WERI-Rb-1 (cell line): ENCODE results near the gene DNAI4.
A peak's percentile ranks its signal among the peaks of the same experiment; 100 is the strongest.
"Not testable (repeated sequence)": the region's sequence is repeated elsewhere in the genome, so short reads cannot be mapped to it uniquely, and the experiment has no call there.

ENCODE experiments used
- DNase-seq: peaks from one replicate; pipeline ENCODE4 v3.0.0-alpha.2; 2020
- H3K27ac ChIP-seq: fragments of 250-450 bp; sonication (Bioruptor Pico); 2 replicates; pipeline ENCODE4 v1.5.1; 2020; ENCODE audit warnings: mild to moderate bottlenecking, moderate library complexity
- H3K27me3 ChIP-seq: fragments of 250-450 bp; sonication (Bioruptor Pico); 2 replicates; pipeline ENCODE4 v1.5.1; 2021; ENCODE audit warnings: mild to moderate bottlenecking, low read depth, moderate library complexity; ENCODE audit not compliant: insufficient read depth, severe bottlenecking
- H3K36me3 ChIP-seq: fragments of 250-450 bp; sonication (Bioruptor Pico); 2 replicates; pipeline ENCODE4 v1.5.1; 2020; ENCODE audit warnings: mild to moderate bottlenecking, moderate library complexity
- H3K4me3 ChIP-seq: 2 replicates; pipeline ENCODE4 v1.5.1; 2011; ENCODE audit warnings: low read depth, mild to moderate bottlenecking, control low read depth, low read length
- H3K9me3 ChIP-seq: fragments of 250-450 bp; sonication (Bioruptor Pico); 2 replicates; pipeline ENCODE4 v1.5.1; 2021; ENCODE audit warnings: mild to moderate bottlenecking, moderate library complexity; ENCODE audit not compliant: severe bottlenecking
- TF ChIP-seq, protein P1 (sequence below): IDR thresholded peaks from 2 replicates; pipeline ENCODE4 v1.5.1; 2011; ENCODE audit warnings: low read depth, mild to moderate bottlenecking, control low read depth, inconsistent platforms, low read length

DNAI4 gene, protein sequence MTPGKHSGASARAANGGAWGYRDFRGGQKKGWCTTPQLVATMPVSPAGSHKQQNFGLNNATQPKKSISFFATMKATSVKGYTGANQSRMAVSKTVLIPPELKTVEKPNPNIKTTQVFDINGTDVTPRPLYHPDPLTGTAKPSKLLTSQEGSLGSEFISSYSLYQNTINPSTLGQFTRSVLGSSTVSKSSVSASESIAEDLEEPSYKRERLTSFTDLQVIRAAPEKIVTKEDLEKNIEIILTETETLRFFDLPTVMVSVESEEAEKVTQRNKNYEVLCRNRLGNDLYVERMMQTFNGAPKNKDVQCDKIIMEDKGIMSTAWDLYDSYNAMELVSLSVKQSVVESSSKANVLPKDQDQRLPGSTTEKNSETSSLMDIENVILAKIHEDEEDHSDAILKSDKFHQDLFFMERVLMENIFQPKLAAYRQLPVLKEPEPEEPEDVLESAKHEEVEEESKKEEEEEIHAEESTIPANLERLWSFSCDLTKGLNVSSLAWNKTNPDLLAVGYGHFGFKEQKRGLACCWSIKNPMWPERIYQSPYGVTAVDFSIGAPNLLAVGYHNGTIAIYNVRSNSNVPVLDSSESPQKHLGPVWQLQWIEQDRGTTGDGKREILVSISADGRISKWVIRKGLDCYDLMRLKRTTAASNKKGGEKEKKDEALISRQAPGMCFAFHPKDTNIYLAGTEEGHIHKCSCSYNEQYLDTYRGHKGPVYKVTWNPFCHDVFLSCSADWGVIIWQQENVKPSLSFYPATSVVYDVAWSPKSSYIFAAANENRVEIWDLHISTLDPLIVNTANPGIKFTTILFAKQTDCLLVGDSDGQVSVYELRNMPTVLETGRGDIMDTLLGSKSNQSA

DNA sequence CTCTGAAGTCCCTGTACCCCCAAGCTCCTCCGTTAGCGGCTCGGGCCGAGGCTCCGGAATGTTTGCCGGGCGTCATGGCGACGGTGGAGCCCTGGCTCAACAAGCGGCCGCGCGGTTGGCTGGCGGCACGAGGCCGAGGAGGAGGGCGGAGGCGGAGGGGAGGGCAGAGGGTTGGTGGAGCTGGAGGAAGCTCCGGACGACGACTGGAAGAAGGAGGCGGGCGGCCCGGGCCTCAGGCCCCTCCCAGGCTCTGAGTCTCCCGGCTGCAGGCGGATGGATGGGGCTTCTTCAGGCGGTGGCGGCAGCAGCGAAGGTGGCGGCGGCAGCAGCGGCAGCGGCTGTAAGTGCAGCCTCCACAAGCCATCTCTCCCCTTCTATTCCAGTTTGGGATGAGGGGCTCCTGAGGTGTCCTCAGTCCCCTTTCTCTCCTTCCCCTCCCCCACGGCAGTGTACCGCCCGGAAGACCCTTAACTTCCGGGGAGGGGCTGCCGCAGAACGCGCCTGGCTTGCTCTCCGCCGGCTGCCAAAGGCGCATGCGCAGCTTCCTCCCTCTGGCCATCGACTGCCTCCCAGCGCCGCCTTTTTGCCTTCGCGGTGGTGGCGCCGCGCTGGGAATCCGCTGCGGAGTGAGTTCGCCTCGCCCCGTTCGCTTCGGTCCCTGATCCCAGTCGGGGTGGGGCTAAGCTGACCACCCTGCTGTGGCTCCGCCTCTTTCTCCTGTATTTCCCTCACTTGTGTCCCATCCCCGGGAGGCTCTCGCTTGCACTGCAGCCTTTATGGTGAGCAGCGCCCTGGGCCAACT lies at the start of gene DNAI4, which contains the start of gene MIER1:
Gene DNAI4, minus strand, starts transcription at position 101 of the 802 bp plus-strand sequence. Its CDS starts 25 bp downstream, at position 76.
Gene MIER1, plus strand, starts transcription at position 235 of the 802 bp plus-strand sequence. Its CDS starts 39 bp downstream, at position 274.
- TF ChIP-seq, protein P1, sequence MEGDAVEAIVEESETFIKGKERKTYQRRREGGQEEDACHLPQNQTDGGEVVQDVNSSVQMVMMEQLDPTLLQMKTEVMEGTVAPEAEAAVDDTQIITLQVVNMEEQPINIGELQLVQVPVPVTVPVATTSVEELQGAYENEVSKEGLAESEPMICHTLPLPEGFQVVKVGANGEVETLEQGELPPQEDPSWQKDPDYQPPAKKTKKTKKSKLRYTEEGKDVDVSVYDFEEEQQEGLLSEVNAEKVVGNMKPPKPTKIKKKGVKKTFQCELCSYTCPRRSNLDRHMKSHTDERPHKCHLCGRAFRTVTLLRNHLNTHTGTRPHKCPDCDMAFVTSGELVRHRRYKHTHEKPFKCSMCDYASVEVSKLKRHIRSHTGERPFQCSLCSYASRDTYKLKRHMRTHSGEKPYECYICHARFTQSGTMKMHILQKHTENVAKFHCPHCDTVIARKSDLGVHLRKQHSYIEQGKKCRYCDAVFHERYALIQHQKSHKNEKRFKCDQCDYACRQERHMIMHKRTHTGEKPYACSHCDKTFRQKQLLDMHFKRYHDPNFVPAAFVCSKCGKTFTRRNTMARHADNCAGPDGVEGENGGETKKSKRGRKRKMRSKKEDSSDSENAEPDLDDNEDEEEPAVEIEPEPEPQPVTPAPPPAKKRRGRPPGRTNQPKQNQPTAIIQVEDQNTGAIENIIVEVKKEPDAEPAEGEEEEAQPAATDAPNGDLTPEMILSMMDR = no peak
- H3K27me3 ChIP-seq = no peaks in the 10 kb centered on the region
- peak within 1 kb of the TSS; percentile 90 for H3K27ac ChIP-seq
- H3K4me3 ChIP-seq = peak within 1 kb of the TSS; percentile 98
- H3K9me3 ChIP-seq = no peaks in the 10 kb centered on the region
- peak; percentile 98 for DNase-seq
- H3K36me3 ChIP-seq = peaks cover 8% of the 10 kb centered on the region

DNA sequence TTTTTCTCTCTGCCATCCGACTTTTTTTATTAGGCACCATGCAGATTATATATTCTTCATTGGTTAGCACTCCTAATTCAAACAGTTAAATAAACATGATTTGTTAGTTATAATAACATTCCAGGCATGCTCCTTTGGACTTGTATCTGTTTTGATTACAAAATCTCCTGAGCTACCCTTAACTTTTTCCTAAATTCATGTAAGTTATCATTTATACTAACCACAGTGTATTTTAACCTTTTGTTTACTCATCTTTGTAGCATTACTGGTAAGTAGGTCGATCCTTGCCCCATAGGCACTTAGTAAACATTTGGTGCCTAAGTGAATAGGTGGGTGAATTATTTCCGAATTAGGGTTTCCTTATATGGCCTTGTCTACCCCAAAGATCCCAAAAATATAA lies 43.9 kb upstream of the DNAI4 start:
- H3K36me3 ChIP-seq = peaks cover 53% of the 10 kb centered on the region
- no peaks in the 10 kb centered on the region for H3K27me3 ChIP-seq
- H3K27ac ChIP-seq = no peak overlapping the region
- DNase-seq = no peak
- H3K9me3 ChIP-seq = no peaks in the 10 kb centered on the region
- H3K4me3 ChIP-seq = no peak overlapping the region
- TF ChIP-seq, protein P1 = no peak

DNA sequence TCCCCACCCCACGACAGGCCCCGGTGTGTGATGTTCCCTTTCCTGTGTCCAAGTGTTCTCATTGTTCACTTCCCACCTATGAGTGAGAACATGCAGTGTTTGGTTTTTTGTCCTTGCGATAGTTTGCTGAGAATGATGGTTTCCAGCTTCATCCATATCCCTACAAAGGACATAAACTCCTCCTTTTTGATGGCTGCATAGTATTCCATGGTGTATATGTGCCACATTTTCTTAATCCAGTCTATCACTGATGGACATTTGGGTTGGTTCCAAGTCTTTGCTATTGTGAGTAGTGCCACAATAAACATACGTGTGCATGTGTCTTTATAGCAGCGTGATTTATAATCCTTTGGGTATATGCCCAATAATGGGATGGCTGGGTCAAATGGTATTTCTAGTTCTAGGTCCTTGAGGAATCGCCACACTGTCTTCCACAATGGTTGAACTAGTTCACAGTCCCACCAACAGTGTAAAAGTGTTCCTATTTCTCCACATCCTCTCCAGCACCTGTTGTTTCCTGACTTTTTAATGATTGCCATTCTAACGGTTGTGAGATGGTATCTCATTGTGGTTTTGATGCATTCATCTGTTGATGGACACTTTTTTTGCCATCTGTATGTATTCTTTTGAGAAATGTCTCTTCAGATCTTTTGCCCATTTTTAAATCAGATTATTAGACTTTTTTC lies 41.7 kb upstream of the DNAI4 start:
- H3K9me3 ChIP-seq, H3K4me3 ChIP-seq, DNase-seq, H3K27ac ChIP-seq, H3K27me3 ChIP-seq: not testable (repeated sequence)
- peaks cover 67% of the 10 kb centered on the region for H3K36me3 ChIP-seq

DNA sequence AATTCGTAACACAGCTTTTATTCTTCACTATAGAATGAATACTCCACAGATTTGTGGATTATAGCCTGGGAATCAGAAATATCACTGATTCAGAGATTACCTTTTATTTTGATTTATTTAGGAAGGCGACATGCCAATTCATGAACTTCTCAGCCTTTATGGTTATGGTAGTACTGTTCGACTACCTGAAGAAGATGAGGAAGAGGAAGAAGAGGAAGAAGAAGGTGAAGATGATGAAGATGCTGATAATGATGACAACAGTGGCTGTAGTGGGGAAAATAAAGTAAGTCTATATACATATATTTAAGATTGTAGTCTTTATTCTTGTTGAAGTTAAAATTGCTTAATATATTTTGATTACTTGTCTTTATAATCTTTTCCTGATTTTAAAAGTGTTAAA lies 33.3 kb upstream of the DNAI4 start:
- no peak overlapping the region for H3K4me3 ChIP-seq
- H3K27me3 ChIP-seq = no peaks in the 10 kb centered on the region
- peaks cover 53% of the 10 kb centered on the region for H3K36me3 ChIP-seq
- no peak overlapping the region for H3K27ac ChIP-seq
- TF ChIP-seq, protein P1 = no peak
- no peak for DNase-seq
- H3K9me3 ChIP-seq = no peaks in the 10 kb centered on the region

DNA sequence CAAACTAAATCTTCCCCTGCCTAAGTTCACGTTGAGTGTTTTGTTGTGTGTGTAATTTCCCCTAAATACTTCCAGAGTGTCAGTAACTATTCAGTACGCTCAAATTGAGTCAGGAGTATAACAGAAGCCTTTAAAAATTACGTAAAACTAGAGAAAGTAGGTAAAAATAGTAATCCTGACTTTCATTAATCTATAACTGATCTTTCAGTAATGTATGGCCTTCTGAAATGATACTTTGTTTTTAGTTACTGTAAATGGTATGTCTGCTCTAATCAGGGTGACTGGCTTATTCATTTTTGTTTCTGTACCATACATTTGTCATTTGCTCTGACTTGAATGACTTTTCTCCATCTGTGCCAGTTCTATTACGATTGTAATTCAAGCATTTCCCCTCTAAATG lies 29.6 kb upstream of the DNAI4 start:
- no peak overlapping the region for H3K27ac ChIP-seq
- peaks cover 45% of the 10 kb centered on the region for H3K36me3 ChIP-seq
- DNase-seq = no peak
- H3K27me3 ChIP-seq = no peaks in the 10 kb centered on the region
- no peak overlapping the region for H3K4me3 ChIP-seq
- no peaks in the 10 kb centered on the region for H3K9me3 ChIP-seq
- TF ChIP-seq, protein P1 = no peak
